Adrenal gland (tissue), 12 donors: ENCODE results near the gene CCNE1. TPM values are rescaled to one million over a fixed set of nuclear protein-coding genes. Genes with fewer than 3 reads are reported as not detected.

ENCODE experiments used
- DNase-seq, 7 donors: peaks; one replicate each; pipeline ENCODE4 v3.0.0-alpha.2; 2019 to 2020
- H3K27ac ChIP-seq, 5 donors: fragments of 200-600 bp; sonication (generic) in 4 of 5; 1 replicate in 3 of 5; 2 replicates in 2 of 5; pipeline versions ENCODE4 v1.5.1 to v1.8.0; 2016 to 2020; ENCODE audit warnings: mild to moderate bottlenecking in 1 of 5
- H3K27me3 ChIP-seq: fragments of 200-600 bp; 2 replicates; pipeline ENCODE4 v1.8.0; 2021
- H3K36me3 ChIP-seq, 2 donors: fragments of 200-600 bp; replicated peaks in 1 of 2; 1 replicate in 1 of 2; 2 replicates in 1 of 2; pipeline versions ENCODE4 v1.5.1 to v1.8.0; 2018 to 2022
- H3K4me1 ChIP-seq, 2 donors: fragments of 200-600 bp; replicated peaks in 1 of 2; 1 replicate in 1 of 2; 2 replicates in 1 of 2; pipeline versions ENCODE4 v1.5.1 to v1.8.0; 2018 to 2021
- H3K4me3 ChIP-seq, 4 donors: fragments of 200-600 bp; sonication (generic) in 3 of 4; one replicate each; pipeline ENCODE4 v1.5.1; 2016 to 2018
- H3K9me3 ChIP-seq, 3 donors: fragments of 200-600 bp; sonication (generic) in 1 of 3; replicated peaks in 1 of 3; 1 replicate in 2 of 3; 2 replicates in 1 of 3; pipeline versions ENCODE4 v1.5.1 to v1.8.0; 2016 to 2021
- CTCF ChIP-seq, 6 experiments: fragments of 450-650 bp in 4 of 6; fragments of 200-600 bp in 2 of 6; sonication (generic) in 1 of 6; IDR thresholded peaks; 1 replicate in 5 of 6; 2 replicates in 1 of 6; pipeline versions ENCODE4 v1.5.1 to v1.8.0; 2016 to 2021; ENCODE audit warnings: antibody characterized with exemption in 6 of 6, mild to moderate bottlenecking in 2 of 6, moderate library complexity in 1 of 6
- POLR2A ChIP-seq, 2 donors: fragments of 450-650 bp; IDR thresholded peaks; one replicate each; pipeline ENCODE4 v1.6.1; 2017; ENCODE audit warnings: antibody characterized with exemption in 2 of 2, mild to moderate bottlenecking in 2 of 2, moderate library complexity in 1 of 2
- WGBS, 4 donors: extraction: QIAGEN DNeasy Blood & Tissue Kit in 2 of 4; methylation state at CpG; one replicate each; pipeline versions ENCODE4 v1.1.5 to v1.1.7; 2013 to 2017; 5-methylcytosine and 5-hydroxymethylcytosine counted together
- intact Hi-C, 2 donors: fragments of 100-400 bp; cut with DNase I; formaldehyde crosslinking; loops; one replicate each; pipeline versions ENCODE4 v1.14.1 to v1.15.0; 2022 to 2023
- polyA plus RNA-seq, 3 donors: library from polyadenylated mRNA; stranded (reverse); fragments of 200-250 nt in 2 of 3; fragments of 350-450 nt in 1 of 3; fragmentation: Illumina TruSeq in 1 of 3; extraction: RNeasy Lipid Tissue Mini Kit (QIAGEN cat#74804) in 1 of 3; gene quantifications; one replicate each; pipeline ENCODE4 v1.2.3, GENCODE V29; 2013 to 2014
- total RNA-seq, 9 donors: library from RNA; depleted of rRNA in 4 of 9; stranded (reverse); fragments of >200 nt in 4 of 9; fragments of 120-200 nt in 1 of 9; fragmentation: NEBNext Ultra II Directional in 1 of 9; extraction: Animal tissue kit (Norgen Biotek cat#: 25700) in 1 of 9; gene quantifications; one replicate each; pipeline versions ENCODE4 v1.1.0 to v1.2.4, GENCODE V29; 2013 to 2023
- donor health status: healthy with polysubstance abuse.
- donor health status: Bipolar disorder and iron deficiency.
- donor health status: DM: yes; HTN: yes; CAD: no.
- donor health status: DM: no; HTN: no; CAD: no.
- donor health status: DM: no; HTN: no; CAD: no.
- donor health status: DM: yes; HTN: yes; CAD: no.

The CCNE1 gene
- total and polyA plus RNA-seq, 12 donors, result 3.0 to 67.7 (median 7.9) TPM

GRCh38 chr19:29831686-29832085 is 19.9 kb downstream of the CCNE1 start:
- H3K36me3 ChIP-seq, result no peaks in the 10 kb centered on the region
- no peaks in the 10 kb centered on the region for H3K4me1 ChIP-seq
- no peak for DNase-seq
- H3K27ac ChIP-seq, result no peak overlapping the region
- H3K9me3 ChIP-seq, result no peaks in the 10 kb centered on the region
- H3K27me3 ChIP-seq, result no peaks in the 10 kb centered on the region
- no peak for TF ChIP-seq POLR2A (IDR thresholded peaks at IDR 0.05)
- TF ChIP-seq CTCF (IDR thresholded peaks at IDR 0.05), result no peak
- intact Hi-C loops, result no loop called here
- 72 to 82% (median 77%) methylated on average over 9 of the region's 9 CpGs for WGBS, 4 donors
- no peak overlapping the region for H3K4me3 ChIP-seq

- Histone ChIP-seq H3K36me3 (no peaks in the 10 kb centered on the region), H3K27me3 (no peaks in the 10 kb centered on the region), H3K27ac (no peak overlapping the region), H3K4me1 (no peaks in the 10 kb centered on the region), H3K9me3 (no peaks in the 10 kb centered on the region), H3K4me3 (no peak overlapping the region)
- DNase-seq, result no peak
- TF ChIP-seq CTCF (IDR thresholded peaks at IDR 0.05) (no peak), POLR2A (IDR thresholded peaks at IDR 0.05) (no peak)
- intact Hi-C loops, result no loop called here
- 85 to 91% (median 88%) methylated on average over 8 to 9 of the region's 9 CpGs for WGBS, 4 donors
Observed at GRCh38 chr19:29832801-29833200, 21.0 kb downstream of the CCNE1 start.

GRCh38 chr19:29833614-29834261 is 21.9 kb downstream of the CCNE1 start:
- WGBS, 4 donors, result 79 to 87% (median 84%) methylated on average over 12 of the region's 12 CpGs
- Histone ChIP-seq H3K4me3 (no peak overlapping the region), H3K36me3 (no peaks in the 10 kb centered on the region), H3K4me1 (no peaks in the 10 kb centered on the region), H3K27ac (no peak overlapping the region), H3K27me3 (no peaks in the 10 kb centered on the region), H3K9me3 (no peaks in the 10 kb centered on the region)
- intact Hi-C loops, result no loop called here
- DNase-seq, result no peak
- TF ChIP-seq POLR2A (IDR thresholded peaks at IDR 0.05) (no peak), CTCF (IDR thresholded peaks at IDR 0.05) (no peak)

- Histone ChIP-seq H3K9me3 (no peaks in the 10 kb centered on the region), H3K4me3 (no peak overlapping the region), H3K36me3 (no peaks in the 10 kb centered on the region), H3K27ac (no peak overlapping the region), H3K4me1 (no peaks in the 10 kb centered on the region), H3K27me3 (no peaks in the 10 kb centered on the region)
- intact Hi-C loops, result no loop called here
- no peak for TF ChIP-seq CTCF (IDR thresholded peaks at IDR 0.05)
- no peak for TF ChIP-seq POLR2A (IDR thresholded peaks at IDR 0.05)
- DNase-seq, result no peak
- WGBS, 4 donors, result 78 to 83% (median 79%) methylated on average over 17 of the region's 17 CpGs
Observed at GRCh38 chr19:29834991-29835846, 23.4 kb downstream of the CCNE1 start.
